Peyer's patch (tissue), 4 donors: Measurements from ENCODE around the gene NCAPG2.

Source experiments
- POLR2A ChIP-seq, 2 donors: fragments of 450-650 bp; IDR thresholded peaks; one replicate each; pipeline ENCODE4 v1.5.1; 2017; ENCODE audit warnings: antibody characterized with exemption in 2 of 2, mild to moderate bottlenecking in 2 of 2, moderate library complexity in 2 of 2
- TF ChIP-seq, protein P1 (sequence below), 6 experiments: fragments of 450-650 bp in 4 of 6; fragments of 200-600 bp in 2 of 6; sonication (generic) in 1 of 6; IDR thresholded peaks; one replicate each; pipeline ENCODE4 v1.5.1; 2017 to 2019; ENCODE audit warnings: antibody characterized with exemption in 6 of 6, mild to moderate bottlenecking in 3 of 6, moderate library complexity in 1 of 6

- TF ChIP-seq, protein P1, sequence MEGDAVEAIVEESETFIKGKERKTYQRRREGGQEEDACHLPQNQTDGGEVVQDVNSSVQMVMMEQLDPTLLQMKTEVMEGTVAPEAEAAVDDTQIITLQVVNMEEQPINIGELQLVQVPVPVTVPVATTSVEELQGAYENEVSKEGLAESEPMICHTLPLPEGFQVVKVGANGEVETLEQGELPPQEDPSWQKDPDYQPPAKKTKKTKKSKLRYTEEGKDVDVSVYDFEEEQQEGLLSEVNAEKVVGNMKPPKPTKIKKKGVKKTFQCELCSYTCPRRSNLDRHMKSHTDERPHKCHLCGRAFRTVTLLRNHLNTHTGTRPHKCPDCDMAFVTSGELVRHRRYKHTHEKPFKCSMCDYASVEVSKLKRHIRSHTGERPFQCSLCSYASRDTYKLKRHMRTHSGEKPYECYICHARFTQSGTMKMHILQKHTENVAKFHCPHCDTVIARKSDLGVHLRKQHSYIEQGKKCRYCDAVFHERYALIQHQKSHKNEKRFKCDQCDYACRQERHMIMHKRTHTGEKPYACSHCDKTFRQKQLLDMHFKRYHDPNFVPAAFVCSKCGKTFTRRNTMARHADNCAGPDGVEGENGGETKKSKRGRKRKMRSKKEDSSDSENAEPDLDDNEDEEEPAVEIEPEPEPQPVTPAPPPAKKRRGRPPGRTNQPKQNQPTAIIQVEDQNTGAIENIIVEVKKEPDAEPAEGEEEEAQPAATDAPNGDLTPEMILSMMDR (IDR thresholded peaks at IDR 0.05), result no peak
- TF ChIP-seq POLR2A (IDR thresholded peaks at IDR 0.05), result no peak
Measured at GRCh38 chr7:158602041-158602440, 102.6 kb downstream of the NCAPG2 start.
